Body of pancreas (tissue), 4 donors: ENCODE measurements around the gene TINCR. TPM values are rescaled to one million over a fixed set of nuclear protein-coding genes. Genes with fewer than 3 reads are reported as not detected.

ENCODE experiments used
- ATAC-seq: fragments of 150-250 bp; one replicate; pipeline ENCODE4 v1.9.1; 2016
- DNase-seq, 4 donors: peaks; one replicate each; pipeline ENCODE4 v3.0.0-alpha.2; 2019
- H3K27ac ChIP-seq, 4 donors: fragments of 200-600 bp; sonication (generic); 1 replicate in 3 of 4; 2 replicates in 1 of 4; pipeline versions ENCODE4 v1.5.1 to v1.6.1; 2016 to 2019; ENCODE audit warnings: mild to moderate bottlenecking in 1 of 4, mixed read lengths in 1 of 4, moderate library complexity in 1 of 4
- H3K27me3 ChIP-seq, 2 donors: fragments of 200-600 bp; sonication (generic); one replicate each; pipeline ENCODE4 v1.6.0; 2016; ENCODE audit warnings: mild to moderate bottlenecking in 1 of 2
- H3K36me3 ChIP-seq, 2 donors: fragments of 200-600 bp; sonication (generic); replicated peaks in 1 of 2; 2 replicates each; pipeline ENCODE4 v1.5.1; 2016; ENCODE audit warnings: low read depth in 2 of 2; ENCODE audit not compliant: insufficient read depth in 1 of 2
- H3K4me1 ChIP-seq: fragments of 200-600 bp; sonication (generic); one replicate; pipeline ENCODE4 v1.6.0; 2016
- H3K4me3 ChIP-seq, 2 donors: fragments of 200-600 bp; sonication (generic); 1 replicate in 1 of 2; 2 replicates in 1 of 2; pipeline ENCODE4 v1.5.1; 2016 to 2019
- H3K9me3 ChIP-seq, 3 donors: fragments of 200-600 bp; sonication (generic); 1 replicate in 2 of 3; 2 replicates in 1 of 3; pipeline ENCODE4 v1.5.1; 2016
- POLR2A ChIP-seq, 3 donors: fragments of 450-650 bp; IDR thresholded peaks; one replicate each; pipeline ENCODE4 v1.6.1; 2016; ENCODE audit warnings: antibody characterized with exemption in 3 of 3, mild to moderate bottlenecking in 2 of 3
- WGBS, 2 donors: methylation state at CpG; one replicate each; pipeline ENCODE4 v1.1.5; 2017; 5-methylcytosine and 5-hydroxymethylcytosine counted together
- intact Hi-C: fragments of 100-400 bp; cut with DNase I; formaldehyde crosslinking; loops from one replicate; pipeline ENCODE4 v1.15.1; 2023
- total RNA-seq, 2 donors: library from RNA; depleted of rRNA; stranded (reverse); fragments of >200 nt; gene quantifications; one replicate each; pipeline ENCODE4 v1.1.0, GENCODE V29; 2016
- TF ChIP-seq, protein P1 (sequence below), 7 experiments: fragments of 450-650 bp in 4 of 7; fragments of 200-600 bp in 3 of 7; sonication (generic) in 3 of 7; IDR thresholded peaks; one replicate each; pipeline ENCODE4 v1.5.1; 2016 to 2019; ENCODE audit warnings: antibody characterized with exemption in 7 of 7

Gene TINCR
- total RNA-seq, 2 donors from 2014 or later, result 0.52 TPM; not detected in 1

DNA sequence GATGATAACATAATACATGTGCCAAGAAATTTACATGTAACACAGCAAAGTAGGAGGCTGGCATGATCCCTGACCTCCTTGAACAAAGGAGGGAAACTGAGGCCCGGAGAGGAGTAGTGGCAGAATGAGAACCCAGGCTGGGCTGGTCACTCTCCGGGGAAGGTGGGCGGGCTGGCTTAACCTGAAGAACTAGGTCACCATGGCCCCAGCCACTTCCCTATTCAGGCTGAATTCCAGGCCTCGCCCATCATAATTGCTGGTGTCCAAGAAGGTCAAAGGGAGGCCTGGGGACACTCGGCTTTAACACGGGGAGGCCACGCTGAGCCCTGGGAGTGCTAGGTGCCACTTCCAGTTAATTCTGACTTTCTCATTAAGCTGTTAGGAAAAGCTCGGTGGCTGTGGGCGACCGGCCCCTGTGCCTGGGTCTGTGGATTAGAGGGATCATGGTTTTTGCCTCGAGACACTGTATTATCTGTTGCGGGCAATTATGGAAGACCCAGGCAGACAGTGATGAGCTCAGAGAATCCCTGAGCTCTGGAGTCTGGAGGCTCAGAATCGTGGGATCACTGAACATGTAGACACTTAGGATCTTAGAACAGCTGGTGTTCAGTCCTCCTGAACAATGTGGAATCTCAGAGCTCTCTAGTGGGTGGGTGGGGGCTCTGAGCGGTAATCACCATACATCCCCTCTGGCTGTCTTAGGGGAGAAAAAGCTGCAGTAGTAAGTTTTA lies 5.0 kb upstream of the TINCR start:
- Histone ChIP-seq H3K9me3 (no peaks in the 10 kb centered on the region), H3K36me3 (no peaks in the 10 kb centered on the region), H3K27me3 (peaks cover 0 to 6% of the 10 kb centered on the region in 2 donors), H3K4me1 (peaks cover under 1% of the 10 kb centered on the region), H3K27ac (no peak overlapping the region), H3K4me3 (no peak overlapping the region)
- DNase-seq, result no peak
- 61 to 75% methylated on average over 10 to 14 of the region's 14 CpGs for WGBS, 2 donors
- TF ChIP-seq POLR2A (IDR thresholded peaks at IDR 0.05), result no peak
- TF ChIP-seq, protein P1, sequence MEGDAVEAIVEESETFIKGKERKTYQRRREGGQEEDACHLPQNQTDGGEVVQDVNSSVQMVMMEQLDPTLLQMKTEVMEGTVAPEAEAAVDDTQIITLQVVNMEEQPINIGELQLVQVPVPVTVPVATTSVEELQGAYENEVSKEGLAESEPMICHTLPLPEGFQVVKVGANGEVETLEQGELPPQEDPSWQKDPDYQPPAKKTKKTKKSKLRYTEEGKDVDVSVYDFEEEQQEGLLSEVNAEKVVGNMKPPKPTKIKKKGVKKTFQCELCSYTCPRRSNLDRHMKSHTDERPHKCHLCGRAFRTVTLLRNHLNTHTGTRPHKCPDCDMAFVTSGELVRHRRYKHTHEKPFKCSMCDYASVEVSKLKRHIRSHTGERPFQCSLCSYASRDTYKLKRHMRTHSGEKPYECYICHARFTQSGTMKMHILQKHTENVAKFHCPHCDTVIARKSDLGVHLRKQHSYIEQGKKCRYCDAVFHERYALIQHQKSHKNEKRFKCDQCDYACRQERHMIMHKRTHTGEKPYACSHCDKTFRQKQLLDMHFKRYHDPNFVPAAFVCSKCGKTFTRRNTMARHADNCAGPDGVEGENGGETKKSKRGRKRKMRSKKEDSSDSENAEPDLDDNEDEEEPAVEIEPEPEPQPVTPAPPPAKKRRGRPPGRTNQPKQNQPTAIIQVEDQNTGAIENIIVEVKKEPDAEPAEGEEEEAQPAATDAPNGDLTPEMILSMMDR (IDR thresholded peaks at IDR 0.05), result no peak
- no peak for ATAC-seq
- intact Hi-C loops, result no loop called here

GRCh38 chr19:5571777-5572176 lies 4.0 kb upstream of the TINCR start:
- H3K27ac ChIP-seq, result no peak overlapping the region
- 93 to 97% methylated on average over 3 of the region's 3 CpGs for WGBS, 2 donors
- peaks cover 0 to 6% of the 10 kb centered on the region in 2 donors for H3K27me3 ChIP-seq
- H3K4me1 ChIP-seq, result no peaks in the 10 kb centered on the region
- ATAC-seq (no peak), DNase-seq (no peak)
- TF ChIP-seq, protein P1 (IDR thresholded peaks at IDR 0.05), result no peak
- TF ChIP-seq POLR2A (IDR thresholded peaks at IDR 0.05), result no peak
- H3K36me3 ChIP-seq, result no peaks in the 10 kb centered on the region
- intact Hi-C loops, result no loop called here
- H3K9me3 ChIP-seq, result no peaks in the 10 kb centered on the region
- H3K4me3 ChIP-seq, result no peak overlapping the region

DNA sequence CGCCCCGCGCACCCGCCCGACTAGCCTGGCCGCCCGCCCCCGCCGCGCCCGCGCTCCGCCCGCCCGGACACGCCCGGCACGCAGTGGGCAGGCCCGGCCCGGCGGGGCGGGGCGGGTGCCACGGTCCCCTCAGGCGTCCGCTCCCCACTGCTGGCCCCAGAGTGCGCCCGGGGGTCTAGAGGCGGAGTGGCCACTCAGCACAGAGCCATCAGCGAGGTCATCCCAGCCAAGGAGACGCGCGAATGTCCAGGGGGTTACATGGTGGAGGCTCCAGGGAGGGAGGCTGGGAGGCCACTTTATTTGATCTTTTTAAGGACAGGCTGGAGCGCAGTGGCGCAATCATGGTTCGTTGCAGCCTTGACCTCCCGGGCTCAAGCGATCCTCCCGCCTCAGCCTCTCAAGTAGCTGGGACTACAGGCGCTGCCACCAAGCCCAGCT lies 236 bp upstream of the TINCR start:
- TF ChIP-seq, protein P1 (IDR thresholded peaks at IDR 0.05), result no peak
- no peak for TF ChIP-seq POLR2A (IDR thresholded peaks at IDR 0.05)
- H3K36me3 ChIP-seq, result no peaks in the 10 kb centered on the region
- intact Hi-C loops, result no loop called here
- H3K27ac ChIP-seq, result no peak overlapping the region
- DNase-seq (no peak), ATAC-seq (no peak)
- H3K4me1 ChIP-seq, result no peaks in the 10 kb centered on the region
- H3K9me3 ChIP-seq, result no peaks in the 10 kb centered on the region
- no peak overlapping the region for H3K4me3 ChIP-seq
- peaks cover 0 to 11% of the 10 kb centered on the region in 2 donors for H3K27me3 ChIP-seq
- 16% methylated on average over 40 of the region's 40 CpGs; no CpG with 5 or more reads in 1 of the 2 donors for WGBS, 2 donors

DNA sequence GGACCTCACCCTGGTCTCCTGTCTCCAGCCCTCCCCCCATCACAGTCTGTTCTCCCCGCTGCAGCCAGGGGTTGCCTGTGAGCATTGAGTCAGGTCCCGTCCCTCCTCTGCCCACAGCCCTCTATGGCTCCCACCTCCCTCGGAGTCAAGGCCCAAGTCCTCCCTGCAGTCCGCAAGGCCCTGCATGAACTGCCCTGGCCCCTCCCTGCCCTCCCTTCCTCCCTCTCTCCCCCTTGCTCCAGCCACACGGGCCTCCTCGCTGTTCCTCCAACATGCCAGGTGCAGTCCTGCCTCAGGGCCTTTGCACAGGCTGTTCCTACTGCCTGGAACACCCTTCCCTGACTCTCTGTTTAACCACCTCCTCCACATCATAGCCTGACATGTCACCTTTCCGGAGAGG lies 2.8 kb downstream of the TINCR start:
- 67 to 75% methylated on average over 7 of the region's 7 CpGs for WGBS, 2 donors

More for the DNA sequence above, 2.8 kb downstream of the TINCR start:
- H3K27me3 ChIP-seq, result peaks cover 0 to 11% of the 10 kb centered on the region in 2 donors
- peaks cover 0 to 6% (median 0%) of the 10 kb centered on the region in 3 donors for H3K9me3 ChIP-seq
- H3K4me1 ChIP-seq, result no peaks in the 10 kb centered on the region
- no peak overlapping the region for H3K27ac ChIP-seq
- DNase-seq (no peak), ATAC-seq (no peak)
- no peaks in the 10 kb centered on the region for H3K36me3 ChIP-seq
- H3K4me3 ChIP-seq, result no peak overlapping the region
- no peak for TF ChIP-seq POLR2A (IDR thresholded peaks at IDR 0.05)
- TF ChIP-seq, protein P1 (IDR thresholded peaks at IDR 0.05), result no peak
- intact Hi-C loops, result no loop called here
